Measurements from ENCODE around the gene FOXP1. TPM values are rescaled to one million over a fixed set of nuclear protein-coding genes. Genes with fewer than 3 reads are reported as not detected.

Gene FOXP1
- total and polyA plus RNA-seq, 2 of the 8 experiments (the other 6 are each of a cell fraction or from before 2014, with no cell fraction given) = 13.9 to 25.4 TPM

DNA sequence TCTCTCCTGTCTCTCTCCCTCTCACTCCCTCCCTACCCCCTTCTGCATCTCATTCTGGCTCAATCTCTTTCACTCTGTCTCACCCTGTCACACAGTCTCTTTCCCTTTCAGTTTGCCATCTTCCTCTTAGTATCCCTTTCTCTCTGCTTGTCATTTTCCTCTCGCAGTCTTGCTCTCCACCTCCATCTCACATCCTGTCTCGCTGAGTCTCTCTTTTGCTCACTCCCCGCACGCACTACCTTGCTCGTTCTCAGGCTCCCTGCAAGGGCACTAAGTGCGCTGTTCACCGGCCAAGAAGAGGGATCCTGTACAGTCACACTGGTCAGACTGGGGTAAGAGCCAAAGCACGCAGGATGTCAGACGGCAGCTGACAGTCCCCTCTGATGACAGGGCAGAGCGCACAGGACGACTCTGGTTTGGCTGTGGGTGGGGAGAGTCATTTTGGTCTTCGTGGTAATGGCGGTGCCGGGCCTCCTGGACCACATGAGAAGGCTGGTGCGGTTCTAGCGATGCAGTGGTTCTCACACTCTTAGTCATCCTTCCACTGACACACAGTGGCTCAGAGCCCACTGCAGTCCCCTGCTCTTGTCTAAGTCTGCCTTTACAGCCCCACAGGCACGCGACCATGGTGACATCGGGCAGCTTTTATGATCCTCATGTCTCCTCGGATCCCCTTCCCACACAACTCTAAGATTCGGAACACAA lies 356.8 kb downstream of the FOXP1 start (continued):
- no peak for TF ChIP-seq RFX5 (IDR thresholded peaks at IDR 0.05; ENCODE audit: borderline replicate concordance, low read depth, low read length)

Measured in H1 (cell line).